ENCODE measurements around the gene ROR2.

Gene ROR2

GRCh38 chr9:91949946-91950664, at the start of gene ROR2:
ROR2 (minus strand) TSS chr9:91950228.
- Histone ChIP-seq H3K27me3 (ENCODE audit: low read length) (no peaks in the 10 kb centered on the region), H3K9me2 (replicated peaks; ENCODE audit: insufficient read depth, low read length) (no peaks in the 10 kb centered on the region), H2AFZ (ENCODE audit: low read depth, low read length, severe bottlenecking) (no peak within 1 kb of the TSS), H3K79me2 (ENCODE audit: insufficient read depth, low read length) (no peaks in the 10 kb centered on the region), H3K9me3 (ENCODE audit: insufficient read depth, low read length) (no peaks in the 10 kb centered on the region), H3K27ac (ENCODE audit: low read depth, low read length) (no peak within 1 kb of the TSS), H4K20me1 (ENCODE audit: low read depth, low read length) (no peaks in the 10 kb centered on the region), H3K36me3 (ENCODE audit: low read length) (no peaks in the 10 kb centered on the region), H3F3A (ENCODE audit: insufficient read depth) (no peaks in the 10 kb centered on the region), H3K9ac (ENCODE audit: low read length) (no peak within 1 kb of the TSS), H3K4me2 (ENCODE audit: low read depth, low read length, poor library complexity, severe bottlenecking) (no peak within 1 kb of the TSS), H3K4me3 (ENCODE audit: insufficient read depth, low read length, poor library complexity, severe bottlenecking) (no peak within 1 kb of the TSS)
- TF ChIP-seq CTCF (IDR thresholded peaks at IDR 0.05; ENCODE audit: insufficient read depth, low read length, poor library complexity, severe bottlenecking) (no peak), EZH2phosphoT487 (conservative IDR thresholded peaks at IDR 0.05; ENCODE audit: low read length) (no peak)

- TF ChIP-seq CTCF (IDR thresholded peaks at IDR 0.05; ENCODE audit: insufficient read depth, low read length, poor library complexity, severe bottlenecking): no peak
- TF ChIP-seq EZH2phosphoT487 (conservative IDR thresholded peaks at IDR 0.05; ENCODE audit: low read length): no peak
- H3K9ac ChIP-seq (ENCODE audit: low read length): no peak overlapping the region
- H3K4me2 ChIP-seq (ENCODE audit: low read depth, low read length, poor library complexity, severe bottlenecking): no peak overlapping the region
- H3K4me3 ChIP-seq (ENCODE audit: insufficient read depth, low read length, poor library complexity, severe bottlenecking): no peak overlapping the region
- H3K79me2 ChIP-seq (ENCODE audit: insufficient read depth, low read length): no peaks in the 10 kb centered on the region
- no peaks in the 10 kb centered on the region for H3K9me3 ChIP-seq (ENCODE audit: insufficient read depth, low read length)
- no peak overlapping the region for H2AFZ ChIP-seq (ENCODE audit: low read depth, low read length, severe bottlenecking)
- H3K27me3 ChIP-seq (ENCODE audit: low read length): no peaks in the 10 kb centered on the region; the same call in 1 of the 2 replicates
- H3F3A ChIP-seq (ENCODE audit: insufficient read depth): no peaks in the 10 kb centered on the region
- no peaks in the 10 kb centered on the region for H3K9me2 ChIP-seq (replicated peaks; ENCODE audit: insufficient read depth, low read length)
- H3K27ac ChIP-seq (ENCODE audit: low read depth, low read length): no peak overlapping the region
- H4K20me1 ChIP-seq (ENCODE audit: low read depth, low read length): no peaks in the 10 kb centered on the region
- H3K36me3 ChIP-seq (ENCODE audit: low read length): no peaks in the 10 kb centered on the region
Observed at GRCh38 chr9:91995000-91995655, 45.1 kb upstream of the ROR2 start.

GRCh38 chr9:91994422-91994821, 44.4 kb upstream of the ROR2 start:
- no peak for TF ChIP-seq CTCF (IDR thresholded peaks at IDR 0.05; ENCODE audit: insufficient read depth, low read length, poor library complexity, severe bottlenecking)
- no peak for TF ChIP-seq EZH2phosphoT487 (conservative IDR thresholded peaks at IDR 0.05; ENCODE audit: low read length)

More at GRCh38 chr9:91994422-91994821, 44.4 kb upstream of the ROR2 start:
- Histone ChIP-seq H3K9me2 (replicated peaks; ENCODE audit: insufficient read depth, low read length) (no peaks in the 10 kb centered on the region), H2AFZ (ENCODE audit: low read depth, low read length, severe bottlenecking) (no peak overlapping the region), H3K27ac (ENCODE audit: low read depth, low read length) (no peak overlapping the region), H3K79me2 (ENCODE audit: insufficient read depth, low read length) (no peaks in the 10 kb centered on the region), H3K27me3 (ENCODE audit: low read length) (no peaks in the 10 kb centered on the region; the same call in 1 of the 2 replicates), H3K36me3 (ENCODE audit: low read length) (no peaks in the 10 kb centered on the region), H3K9me3 (ENCODE audit: insufficient read depth, low read length) (no peaks in the 10 kb centered on the region), H3K4me2 (ENCODE audit: low read depth, low read length, poor library complexity, severe bottlenecking) (no peak overlapping the region), H4K20me1 (ENCODE audit: low read depth, low read length) (no peaks in the 10 kb centered on the region), H3K9ac (ENCODE audit: low read length) (no peak overlapping the region), H3F3A (ENCODE audit: insufficient read depth) (no peaks in the 10 kb centered on the region), H3K4me3 (ENCODE audit: insufficient read depth, low read length, poor library complexity, severe bottlenecking) (no peak overlapping the region)
